ENCODE measurements around the gene SERPINA1.
"Not testable (repeated sequence)": the region's sequence is repeated elsewhere in the genome, so short reads cannot be mapped to it uniquely, and the experiment has no call there.

SERPINA1 gene

DNA sequence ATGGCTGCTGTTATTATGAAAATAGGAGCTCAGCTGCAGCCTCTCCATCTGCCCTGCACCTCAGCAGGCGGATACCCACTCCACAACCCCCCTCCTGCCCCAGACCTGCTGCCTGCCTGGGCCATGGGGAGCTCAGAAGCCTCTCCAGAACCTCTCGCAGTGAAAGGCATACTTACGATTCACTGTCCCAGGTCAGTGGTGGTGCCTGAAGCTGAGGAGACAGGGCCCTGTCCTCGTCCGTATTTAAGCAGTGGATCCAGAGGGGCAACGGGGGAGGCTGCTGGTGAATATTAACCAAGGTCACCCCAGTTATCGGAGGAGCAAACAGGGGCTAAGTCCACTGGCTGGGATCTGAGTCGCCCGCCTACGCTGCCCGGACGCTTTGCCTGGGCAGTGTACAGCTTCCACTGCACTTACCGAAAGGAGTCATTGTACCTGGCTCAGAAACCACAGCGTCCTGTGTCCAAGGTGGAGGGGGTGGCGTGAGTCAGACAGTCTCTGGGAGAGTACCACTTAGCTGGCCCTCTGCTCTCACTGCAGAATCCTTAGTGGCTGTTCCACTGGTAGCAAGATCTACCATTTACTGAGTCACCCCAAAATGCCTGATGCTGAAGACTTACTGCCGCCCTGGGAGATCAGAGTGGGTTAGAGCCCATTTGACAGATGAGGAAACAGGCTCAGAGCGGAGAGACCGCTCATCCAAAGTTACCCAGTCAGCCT, at the start of gene SERPINA1:
Gene SERPINA1, minus strand, starts transcription at position 219 of the 720 bp plus-strand sequence. CDS start 5,365 bp downstream, outside the sequence.
- DNase-seq (ENCODE audit: low read depth, low spot score): no peak

GRCh38 chr14:94428610-94429009, 40.2 kb upstream of the SERPINA1 start:
- DNase-seq (ENCODE audit: low read depth, low spot score): peak; percentile 35

DNA sequence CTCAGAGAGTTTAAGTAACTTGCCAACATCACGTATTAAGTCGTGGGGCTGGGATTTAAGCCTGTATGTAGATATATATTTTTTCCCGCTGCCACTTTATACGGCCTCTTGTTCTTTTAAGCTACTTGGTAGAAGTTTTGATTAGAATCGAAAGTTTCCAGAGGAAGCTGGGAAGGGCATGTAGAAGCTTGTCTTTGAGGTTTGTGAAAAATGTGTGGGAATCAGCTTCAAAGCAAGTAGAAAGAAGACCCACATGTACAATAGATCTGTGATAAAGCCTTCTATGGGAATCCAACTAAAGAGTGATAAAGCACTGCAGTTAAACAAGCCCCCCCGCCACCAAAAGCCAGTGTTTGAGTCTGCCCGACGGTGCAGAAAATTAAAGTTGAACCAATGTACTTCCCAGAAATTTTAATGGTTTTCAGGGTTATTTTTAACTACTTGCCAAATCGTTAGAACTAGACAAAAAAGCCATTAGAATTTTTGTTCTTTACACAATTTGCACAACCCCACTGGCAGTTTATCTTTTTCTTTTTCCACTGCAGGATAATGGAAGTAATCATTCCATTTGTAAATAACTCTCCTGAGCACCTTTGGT, 38.7 kb upstream of the SERPINA1 start:
- DNase-seq (ENCODE audit: low read depth, low spot score): no peak

- peak; percentile 25 for DNase-seq (ENCODE audit: low read depth, low spot score)
Observed at GRCh38 chr14:94426526-94426925, 38.1 kb upstream of the SERPINA1 start.

- DNase-seq (ENCODE audit: low read depth, low spot score): no peak
Observed at GRCh38 chr14:94424371-94424770, 36.0 kb upstream of the SERPINA1 start.

DNA sequence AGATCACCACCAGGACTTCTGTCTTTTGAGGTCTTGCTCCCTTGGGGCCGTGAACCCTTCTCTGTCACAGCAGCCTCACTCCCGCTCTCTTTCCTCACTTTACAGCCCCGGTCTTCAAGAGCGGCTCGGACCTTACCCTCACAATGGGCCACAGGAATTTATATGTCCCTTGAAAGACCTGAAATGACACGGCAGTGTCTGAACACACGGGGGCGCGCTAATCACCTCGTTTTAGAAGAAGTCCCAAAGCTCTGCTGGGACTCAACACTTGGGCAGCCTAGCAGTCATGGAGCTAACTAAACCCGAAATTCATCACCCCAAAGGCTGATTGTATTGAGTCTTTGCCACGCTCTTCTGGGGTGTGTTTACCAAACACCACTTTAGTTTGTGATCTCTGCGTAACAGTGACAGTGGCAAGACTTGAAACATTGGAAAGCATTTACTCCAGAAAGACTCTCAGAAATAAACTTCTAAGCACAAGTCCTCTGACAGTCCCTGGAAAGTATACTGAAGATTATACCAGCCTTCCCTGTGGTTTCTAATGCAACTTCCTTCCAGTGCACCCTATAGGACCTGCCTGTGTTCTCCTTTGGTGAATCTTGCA, 35.2 kb upstream of the SERPINA1 start:
- DNase-seq (ENCODE audit: low read depth, low spot score): peak; percentile 85

- DNase-seq (ENCODE audit: low read depth, low spot score): no peak
Observed at GRCh38 chr14:94421316-94421715, 32.9 kb upstream of the SERPINA1 start.

DNA sequence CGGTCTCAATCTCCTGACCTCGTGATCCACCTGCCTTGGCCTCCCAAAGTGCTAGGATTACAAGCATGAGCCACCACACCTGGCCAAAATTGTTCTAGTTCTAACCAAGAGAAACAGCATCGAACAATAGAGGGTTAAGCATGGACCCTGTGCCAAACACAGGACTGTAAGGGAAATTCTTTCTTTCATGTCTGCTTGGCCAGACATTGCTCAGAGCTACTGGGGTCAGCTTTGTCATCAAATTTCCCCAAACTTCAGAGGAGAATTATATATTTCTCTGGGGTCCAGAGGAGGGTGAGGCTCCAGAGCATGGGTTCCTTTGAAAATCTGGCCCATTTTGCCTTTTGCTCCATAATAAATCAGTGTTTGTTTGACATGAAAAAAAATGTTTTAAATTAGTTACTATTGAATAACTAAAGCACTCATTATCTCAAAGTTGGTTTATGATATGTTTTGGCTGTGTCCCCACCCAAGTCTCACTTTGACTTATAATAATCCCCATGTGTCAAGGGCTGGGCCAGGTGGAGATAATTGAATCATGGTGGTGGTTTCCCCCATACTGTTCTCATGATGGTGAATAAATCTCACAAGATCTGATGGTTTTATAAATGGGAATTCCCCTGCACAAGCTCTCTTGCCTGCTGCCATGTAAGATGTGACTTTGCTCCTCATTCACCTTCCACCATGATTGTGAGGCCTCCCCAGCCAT, 29.2 kb upstream of the SERPINA1 start:
- not testable (repeated sequence) for DNase-seq (ENCODE audit: low read depth, low spot score)

DNA sequence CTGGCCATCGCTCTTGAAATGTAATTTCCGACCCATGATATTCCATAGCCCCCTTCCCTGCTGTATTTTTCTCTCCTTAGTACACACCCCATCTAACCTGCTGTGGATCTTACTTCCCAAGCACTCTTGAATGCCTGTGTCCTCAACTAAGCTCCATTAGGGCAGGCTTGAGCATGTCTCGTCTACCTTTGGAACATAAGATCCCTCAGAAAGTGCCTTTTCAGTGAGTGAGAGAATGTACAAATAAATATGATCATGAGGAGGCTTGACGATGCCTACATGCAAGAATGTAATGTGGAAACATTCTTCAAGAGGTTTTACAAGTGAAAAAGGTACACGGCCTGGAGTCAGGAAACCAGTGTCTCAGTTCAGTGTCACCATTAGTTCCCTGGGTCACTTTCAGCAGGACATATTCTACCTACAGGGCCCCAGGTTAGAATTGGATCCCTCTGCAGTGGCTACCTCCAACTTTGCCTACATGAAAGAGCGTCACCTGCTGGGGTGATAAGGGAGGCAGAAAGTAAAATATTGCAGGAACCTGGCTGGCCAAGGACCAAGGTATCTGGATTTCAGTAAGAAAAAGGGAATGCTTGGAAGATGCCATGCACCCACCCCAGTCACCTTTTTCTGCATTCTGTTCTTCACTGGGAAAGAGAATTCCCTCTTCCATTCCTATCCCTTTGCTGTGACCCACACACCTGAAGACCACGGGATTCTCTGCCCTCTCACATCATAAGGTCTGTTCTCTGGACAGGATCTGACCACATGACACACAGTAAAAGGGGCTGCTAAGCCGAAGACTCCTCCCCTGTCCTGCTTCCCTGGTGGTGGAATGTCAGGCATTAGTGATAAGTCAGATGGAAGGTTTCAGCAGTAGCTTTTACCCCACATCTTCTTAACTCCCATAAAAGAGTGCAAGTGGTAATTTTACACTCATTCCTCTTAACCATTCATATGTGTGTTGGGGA, 24.6 kb upstream of the SERPINA1 start:
- peak; percentile 40 for DNase-seq (ENCODE audit: low read depth, low spot score)

DNA sequence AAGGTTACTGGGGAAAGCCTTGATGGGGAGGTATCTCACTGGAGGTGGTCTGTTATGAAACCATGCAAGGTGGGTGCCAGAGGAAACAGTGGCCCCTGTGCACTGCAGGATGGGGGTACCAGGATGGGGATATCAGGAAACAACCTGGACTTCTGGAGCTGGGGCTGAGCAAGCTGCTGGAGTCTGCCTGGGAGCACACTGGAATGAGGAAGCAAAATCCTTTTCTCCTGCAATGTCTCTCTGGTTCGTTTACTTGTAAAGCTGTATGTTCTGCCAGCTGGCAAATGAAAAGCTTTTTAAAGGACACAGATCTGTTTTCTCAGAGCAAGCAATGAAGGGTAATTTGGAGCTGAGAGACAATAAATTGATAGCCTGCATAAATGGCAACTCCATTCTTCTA, 23.2 kb upstream of the SERPINA1 start:
- no peak for DNase-seq (ENCODE audit: low read depth, low spot score)

- not testable (repeated sequence) for DNase-seq (ENCODE audit: low read depth, low spot score)
Observed at GRCh38 chr14:94409430-94409829, 21.0 kb upstream of the SERPINA1 start.

- DNase-seq (ENCODE audit: low read depth, low spot score): no peak
Observed at GRCh38 chr14:94408546-94409095, 20.2 kb upstream of the SERPINA1 start.

DNA sequence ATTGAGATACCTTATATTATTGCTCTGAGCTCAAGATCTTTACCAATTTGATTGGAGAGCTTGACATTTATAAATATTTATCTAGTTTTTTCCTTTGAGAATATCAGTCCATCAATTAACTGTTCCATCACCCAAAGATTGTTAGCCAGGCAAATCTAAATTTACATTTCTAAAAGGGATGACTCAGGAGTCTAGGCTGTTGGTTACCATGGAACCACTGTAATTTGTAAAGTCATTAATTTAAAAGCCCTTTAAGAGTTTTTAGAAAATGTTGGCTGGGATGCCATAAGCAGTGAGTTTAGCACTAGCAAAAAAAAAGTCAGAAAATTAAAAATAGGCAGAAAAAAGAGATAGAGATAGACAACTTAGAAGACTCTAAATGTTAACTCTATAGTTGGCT, 19.5 kb upstream of the SERPINA1 start:
- no peak for DNase-seq (ENCODE audit: low read depth, low spot score)

DNA sequence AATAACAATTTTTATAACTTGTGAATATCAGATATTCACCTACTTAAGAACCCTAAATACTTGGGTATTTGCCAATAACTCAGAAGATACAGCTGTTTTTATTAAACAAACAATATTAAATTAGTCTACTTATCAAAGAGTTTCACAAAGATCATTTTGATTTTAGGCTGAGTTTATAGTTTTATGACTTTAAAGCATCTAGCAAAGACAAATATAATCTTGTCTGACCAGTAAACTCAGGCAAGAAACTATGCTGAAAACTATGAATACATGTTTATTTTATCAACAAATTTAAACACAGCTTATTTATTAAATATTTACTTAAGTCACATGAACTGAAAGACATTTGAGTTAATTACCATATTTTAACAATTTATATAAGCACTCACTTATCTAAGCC, 18.5 kb upstream of the SERPINA1 start:
- no peak for DNase-seq (ENCODE audit: low read depth, low spot score)

- DNase-seq (ENCODE audit: low read depth, low spot score): no peak
Observed at GRCh38 chr14:94405486-94405885, 17.1 kb upstream of the SERPINA1 start.

DNA sequence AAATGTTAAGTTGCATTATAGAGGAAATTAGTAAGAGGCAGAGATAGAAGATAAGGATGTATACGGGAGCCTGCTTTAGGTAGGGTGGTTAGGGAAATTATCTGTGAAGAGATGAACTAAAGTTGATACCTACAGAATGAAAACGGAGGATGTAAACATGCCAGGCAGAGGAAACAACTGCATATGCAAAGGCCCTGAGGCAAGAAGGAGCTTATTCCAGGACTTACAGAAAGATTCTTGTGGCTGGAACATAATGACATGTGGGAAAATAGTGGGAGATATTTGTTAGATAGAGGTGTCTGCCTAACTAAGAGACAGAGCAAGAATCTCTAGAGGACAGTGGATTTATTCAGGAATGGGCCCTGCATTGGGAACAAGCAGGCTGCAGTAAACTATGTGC, 16.2 kb upstream of the SERPINA1 start:
- DNase-seq (ENCODE audit: low read depth, low spot score): no peak

- DNase-seq (ENCODE audit: low read depth, low spot score): no peak
Observed at GRCh38 chr14:94403312-94403932, 15.0 kb upstream of the SERPINA1 start.

DNA sequence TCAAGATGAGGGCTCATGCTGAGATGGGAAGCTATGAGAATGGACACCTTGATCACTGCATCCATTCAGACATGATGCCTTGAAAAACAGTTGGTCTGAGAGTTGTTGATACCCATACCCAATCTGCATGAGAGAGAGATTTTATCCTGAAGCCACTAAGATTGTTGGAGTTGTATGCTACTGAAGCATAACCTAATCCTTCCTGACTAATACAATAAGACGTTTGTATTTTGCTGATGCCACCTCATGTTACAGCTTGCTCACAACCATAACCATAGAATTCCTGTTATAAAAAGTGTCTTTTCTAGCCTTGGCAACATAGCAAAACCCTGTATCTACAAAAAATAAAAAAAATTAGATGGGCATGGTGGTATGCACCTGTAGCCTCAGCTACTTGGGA, 12.7 kb upstream of the SERPINA1 start:
- no peak for DNase-seq (ENCODE audit: low read depth, low spot score)

GRCh38 chr14:94400422-94400841, 12.0 kb upstream of the SERPINA1 start:
- DNase-seq (ENCODE audit: low read depth, low spot score): no peak

DNA sequence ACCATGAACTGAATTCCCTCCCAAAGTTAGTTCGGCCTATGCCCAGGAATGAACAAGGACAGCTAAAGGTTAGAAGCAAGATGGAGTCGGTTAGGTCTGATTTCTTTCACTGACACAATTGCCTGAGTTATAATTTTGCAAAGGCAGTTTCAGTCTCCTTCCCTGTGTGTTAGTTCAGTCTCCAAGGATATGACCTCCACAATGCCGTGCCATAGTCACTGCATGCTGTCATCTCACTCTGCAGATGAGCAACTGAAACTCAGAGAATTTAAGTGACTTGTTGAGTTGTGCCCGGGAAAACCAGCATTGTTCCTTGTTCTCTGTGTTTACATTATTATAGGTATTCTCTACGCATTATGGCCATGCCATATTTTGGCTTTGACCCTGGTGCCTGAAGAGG, 10.1 kb upstream of the SERPINA1 start:
- no peak for DNase-seq (ENCODE audit: low read depth, low spot score)

GRCh38 chr14:94398182-94398479, 9.7 kb upstream of the SERPINA1 start:
- DNase-seq (ENCODE audit: low read depth, low spot score): no peak
